HCT116 (cell line): ENCODE measurements around the gene TAGLN.

ENCODE experiments used
- EZH2 ChIP-seq: fragments of 200-600 bp; sonication (generic); IDR thresholded peaks from 2 replicates; pipeline ENCODE4 v1.6.1; 2017; ENCODE audit warnings: antibody characterized with exemption, mixed run types
- EZH2phosphoT487 ChIP-seq: fragments of 200-600 bp; IDR thresholded peaks from 2 replicates; pipeline ENCODE4 v1.6.1; 2018; ENCODE audit warnings: antibody characterized with exemption, borderline replicate concordance
- FOSL1 ChIP-seq: IDR thresholded peaks from 2 replicates; pipeline ENCODE4 v1.6.1; 2012; ENCODE audit warnings: low read depth
- JUND ChIP-seq: IDR thresholded peaks from 2 replicates; pipeline ENCODE4 v1.6.1; 2012
- POLR2A ChIP-seq: IDR thresholded peaks from 2 replicates; pipeline ENCODE4 v1.7.0; 2011; ENCODE audit warnings: borderline replicate concordance; ENCODE audit not compliant: insufficient read depth, insufficient read length; ENCODE audit errors: extremely low read depth
- POLR2AphosphoS5 ChIP-seq: IDR thresholded peaks from 2 replicates; pipeline ENCODE4 v1.6.1; 2011; ENCODE audit warnings: mild to moderate bottlenecking, low read depth, low read length, moderate library complexity
- SP1 ChIP-seq: IDR thresholded peaks from 2 replicates; pipeline ENCODE4 v1.6.1; 2012; ENCODE audit warnings: low read depth
- TF ChIP-seq, protein P1 (sequence below), 3 experiments: fragments of 200-600 bp in 1 of 3; sonication (generic) in 1 of 3; IDR thresholded peaks in 2 of 3; conservative IDR thresholded peaks in 1 of 3; 2 replicates each; pipeline ENCODE4 v1.5.1; 2012 to 2017; ENCODE audit warnings: low read depth in 2 of 3, low read length in 2 of 3, antibody characterized with exemption in 1 of 3, borderline replicate concordance in 1 of 3, control low read depth in 1 of 3, mild to moderate bottlenecking in 1 of 3, mixed read lengths in 1 of 3, mixed run types in 1 of 3, moderate library complexity in 1 of 3; ENCODE audit not compliant: insufficient read depth in 1 of 3
- TF ChIP-seq, protein P2 (sequence below): IDR thresholded peaks from 2 replicates; pipeline ENCODE4 v1.6.1; 2012
- TF ChIP-seq, protein P3 (sequence below): IDR thresholded peaks from 2 replicates; pipeline ENCODE4 v1.6.1; 2012; ENCODE audit warnings: low read depth
- TF ChIP-seq, protein P4 (sequence below): IDR thresholded peaks from 2 replicates; pipeline ENCODE4 v1.6.1; 2012

DNA sequence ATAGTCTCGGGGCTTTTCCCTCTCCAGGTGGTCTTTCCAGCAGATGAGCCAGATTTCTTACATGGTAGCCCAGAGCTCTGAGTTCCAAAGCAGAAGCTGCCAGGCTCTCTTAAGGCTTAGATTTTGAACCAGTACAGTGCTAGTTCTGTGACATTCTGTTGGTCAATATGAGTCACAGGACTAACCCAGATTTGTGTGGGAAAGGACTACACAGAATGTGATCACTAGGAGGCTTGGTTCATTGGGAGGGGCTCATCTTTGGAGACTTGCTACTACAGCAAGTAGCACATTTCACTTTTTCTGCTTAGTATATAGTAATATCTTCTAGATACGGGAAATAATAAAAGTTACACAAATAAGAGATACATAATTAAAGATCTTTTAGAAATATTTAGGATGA lies 57.4 kb downstream of the TAGLN start:
- TF ChIP-seq JUND, result no peak
- TF ChIP-seq, protein P1, sequence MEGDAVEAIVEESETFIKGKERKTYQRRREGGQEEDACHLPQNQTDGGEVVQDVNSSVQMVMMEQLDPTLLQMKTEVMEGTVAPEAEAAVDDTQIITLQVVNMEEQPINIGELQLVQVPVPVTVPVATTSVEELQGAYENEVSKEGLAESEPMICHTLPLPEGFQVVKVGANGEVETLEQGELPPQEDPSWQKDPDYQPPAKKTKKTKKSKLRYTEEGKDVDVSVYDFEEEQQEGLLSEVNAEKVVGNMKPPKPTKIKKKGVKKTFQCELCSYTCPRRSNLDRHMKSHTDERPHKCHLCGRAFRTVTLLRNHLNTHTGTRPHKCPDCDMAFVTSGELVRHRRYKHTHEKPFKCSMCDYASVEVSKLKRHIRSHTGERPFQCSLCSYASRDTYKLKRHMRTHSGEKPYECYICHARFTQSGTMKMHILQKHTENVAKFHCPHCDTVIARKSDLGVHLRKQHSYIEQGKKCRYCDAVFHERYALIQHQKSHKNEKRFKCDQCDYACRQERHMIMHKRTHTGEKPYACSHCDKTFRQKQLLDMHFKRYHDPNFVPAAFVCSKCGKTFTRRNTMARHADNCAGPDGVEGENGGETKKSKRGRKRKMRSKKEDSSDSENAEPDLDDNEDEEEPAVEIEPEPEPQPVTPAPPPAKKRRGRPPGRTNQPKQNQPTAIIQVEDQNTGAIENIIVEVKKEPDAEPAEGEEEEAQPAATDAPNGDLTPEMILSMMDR (IDR thresholded peaks at IDR 0.05 in 2 of 3, conservative IDR thresholded peaks at IDR 0.05 in 1 of 3; ENCODE audit: borderline replicate concordance in 1 of 3, insufficient read depth in 1 of 3, low read depth in 2 of 3, low read length in 2 of 3), result no peak
- TF ChIP-seq, protein P2, sequence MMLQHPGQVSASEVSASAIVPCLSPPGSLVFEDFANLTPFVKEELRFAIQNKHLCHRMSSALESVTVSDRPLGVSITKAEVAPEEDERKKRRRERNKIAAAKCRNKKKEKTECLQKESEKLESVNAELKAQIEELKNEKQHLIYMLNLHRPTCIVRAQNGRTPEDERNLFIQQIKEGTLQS, result no peak
- TF ChIP-seq POLR2A, result no peak
- TF ChIP-seq, protein P3, sequence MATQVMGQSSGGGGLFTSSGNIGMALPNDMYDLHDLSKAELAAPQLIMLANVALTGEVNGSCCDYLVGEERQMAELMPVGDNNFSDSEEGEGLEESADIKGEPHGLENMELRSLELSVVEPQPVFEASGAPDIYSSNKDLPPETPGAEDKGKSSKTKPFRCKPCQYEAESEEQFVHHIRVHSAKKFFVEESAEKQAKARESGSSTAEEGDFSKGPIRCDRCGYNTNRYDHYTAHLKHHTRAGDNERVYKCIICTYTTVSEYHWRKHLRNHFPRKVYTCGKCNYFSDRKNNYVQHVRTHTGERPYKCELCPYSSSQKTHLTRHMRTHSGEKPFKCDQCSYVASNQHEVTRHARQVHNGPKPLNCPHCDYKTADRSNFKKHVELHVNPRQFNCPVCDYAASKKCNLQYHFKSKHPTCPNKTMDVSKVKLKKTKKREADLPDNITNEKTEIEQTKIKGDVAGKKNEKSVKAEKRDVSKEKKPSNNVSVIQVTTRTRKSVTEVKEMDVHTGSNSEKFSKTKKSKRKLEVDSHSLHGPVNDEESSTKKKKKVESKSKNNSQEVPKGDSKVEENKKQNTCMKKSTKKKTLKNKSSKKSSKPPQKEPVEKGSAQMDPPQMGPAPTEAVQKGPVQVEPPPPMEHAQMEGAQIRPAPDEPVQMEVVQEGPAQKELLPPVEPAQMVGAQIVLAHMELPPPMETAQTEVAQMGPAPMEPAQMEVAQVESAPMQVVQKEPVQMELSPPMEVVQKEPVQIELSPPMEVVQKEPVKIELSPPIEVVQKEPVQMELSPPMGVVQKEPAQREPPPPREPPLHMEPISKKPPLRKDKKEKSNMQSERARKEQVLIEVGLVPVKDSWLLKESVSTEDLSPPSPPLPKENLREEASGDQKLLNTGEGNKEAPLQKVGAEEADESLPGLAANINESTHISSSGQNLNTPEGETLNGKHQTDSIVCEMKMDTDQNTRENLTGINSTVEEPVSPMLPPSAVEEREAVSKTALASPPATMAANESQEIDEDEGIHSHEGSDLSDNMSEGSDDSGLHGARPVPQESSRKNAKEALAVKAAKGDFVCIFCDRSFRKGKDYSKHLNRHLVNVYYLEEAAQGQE, result no peak
- TF ChIP-seq EZH2, result no peak
- TF ChIP-seq POLR2AphosphoS5, result no peak
- TF ChIP-seq, protein P4, sequence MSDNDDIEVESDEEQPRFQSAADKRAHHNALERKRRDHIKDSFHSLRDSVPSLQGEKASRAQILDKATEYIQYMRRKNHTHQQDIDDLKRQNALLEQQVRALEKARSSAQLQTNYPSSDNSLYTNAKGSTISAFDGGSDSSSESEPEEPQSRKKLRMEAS, result no peak
- no peak for TF ChIP-seq FOSL1
- TF ChIP-seq EZH2phosphoT487, result no peak
- TF ChIP-seq SP1, result no peak
